Thoracic aorta (tissue), 2 donors: Measurements from ENCODE around the gene LRPAP1. TPM values are rescaled to one million over a fixed set of nuclear protein-coding genes. Genes with fewer than 3 reads are reported as not detected.

ENCODE experiments used
- ATAC-seq: fragments of 150-250 bp; one replicate; pipeline ENCODE4 v1.8.0; 2017; ENCODE audit warnings: low read depth; ENCODE audit not compliant: insufficient number of reproducible peaks, low FRiP score
- DNase-seq: peaks from one replicate; pipeline ENCODE4 v3.0.0-alpha.2; 2020; ENCODE audit warnings: low spot score
- H3K27ac ChIP-seq, 2 donors: fragments of 200-600 bp; sonication (generic); 1 replicate in 1 of 2; 2 replicates in 1 of 2; pipeline ENCODE4 v1.5.1; 2016; ENCODE audit warnings: mild to moderate bottlenecking in 2 of 2, moderate library complexity in 2 of 2
- H3K27me3 ChIP-seq: fragments of 200-600 bp; sonication (generic); replicated peaks from 2 replicates; pipeline ENCODE4 v1.6.0; 2016; ENCODE audit warnings: mild to moderate bottlenecking; ENCODE audit not compliant: insufficient read depth
- H3K36me3 ChIP-seq: fragments of 200-600 bp; sonication (generic); one replicate; pipeline ENCODE4 v1.5.1; 2016
- H3K4me1 ChIP-seq, 2 donors: fragments of 200-600 bp; sonication (generic); 1 replicate in 1 of 2; 2 replicates in 1 of 2; pipeline versions ENCODE4 v1.5.1 to v1.6.0; 2016; ENCODE audit warnings: low read depth in 2 of 2, mild to moderate bottlenecking in 1 of 2; ENCODE audit not compliant: control insufficient read depth in 1 of 2
- H3K4me3 ChIP-seq: fragments of 200-600 bp; sonication (generic); 2 replicates; pipeline ENCODE4 v1.5.1; 2016; ENCODE audit warnings: mild to moderate bottlenecking
- H3K9me3 ChIP-seq: fragments of 200-600 bp; sonication (generic); 2 replicates; pipeline ENCODE4 v1.5.1; 2016
- CTCF ChIP-seq: fragments of 200-600 bp; sonication (generic); IDR thresholded peaks from one replicate; pipeline ENCODE4 v1.5.1; 2019; ENCODE audit warnings: antibody characterized with exemption
- total RNA-seq, 2 donors: library from RNA; depleted of rRNA; stranded (reverse); fragments of >200 nt; gene quantifications; one replicate each; pipeline versions ENCODE4 v1.1.0 to v1.2.3, GENCODE V29; 2016

The LRPAP1 gene
- total RNA-seq, 2 donors from 2014 or later, result 155 to 263 TPM

- Histone ChIP-seq H3K4me3 (no peak overlapping the region), H3K27me3 (no peaks in the 10 kb centered on the region), H3K4me1 (no peaks in the 10 kb centered on the region), H3K36me3 (peaks cover 17% of the 10 kb centered on the region), H3K27ac (no peak overlapping the region), H3K9me3 (no peaks in the 10 kb centered on the region)
- ATAC-seq, result no peak
- no peak for DNase-seq
- TF ChIP-seq CTCF, result no peak
Observed at GRCh38 chr4:3501126-3501824, 30.9 kb downstream of the LRPAP1 start.

- Histone ChIP-seq H3K4me3 (no peak overlapping the region), H3K4me1 (no peaks in the 10 kb centered on the region), H3K9me3 (no peaks in the 10 kb centered on the region), H3K27me3 (no peaks in the 10 kb centered on the region), H3K27ac (no peak overlapping the region), H3K36me3 (peaks cover 11% of the 10 kb centered on the region)
- DNase-seq, result no peak
- no peak for ATAC-seq
- TF ChIP-seq CTCF, result no peak
Observed at GRCh38 chr4:3500634-3501101, 31.6 kb downstream of the LRPAP1 start.

- Histone ChIP-seq H3K36me3 (peaks cover 5% of the 10 kb centered on the region), H3K4me1 (no peaks in the 10 kb centered on the region), H3K27me3 (no peaks in the 10 kb centered on the region)
Observed at GRCh38 chr4:3500111-3500510, 32.1 kb downstream of the LRPAP1 start.

GRCh38 chr4:3499710-3500109, 32.5 kb downstream of the LRPAP1 start:
- H3K27ac ChIP-seq, result no peak overlapping the region
- no peak for TF ChIP-seq CTCF
- peaks cover 5% of the 10 kb centered on the region for H3K36me3 ChIP-seq
- no peak for ATAC-seq
- no peak for DNase-seq
- no peaks in the 10 kb centered on the region for H3K9me3 ChIP-seq
- no peaks in the 10 kb centered on the region for H3K4me1 ChIP-seq
- no peak overlapping the region for H3K4me3 ChIP-seq
- H3K27me3 ChIP-seq, result no peaks in the 10 kb centered on the region

More at GRCh38 chr4:3500111-3500510, 32.1 kb downstream of the LRPAP1 start:
- Histone ChIP-seq H3K27ac (no peak overlapping the region), H3K9me3 (no peaks in the 10 kb centered on the region), H3K4me3 (no peak overlapping the region)
- ATAC-seq (no peak), DNase-seq (no peak)
- no peak for TF ChIP-seq CTCF

GRCh38 chr4:3498901-3499510, 33.2 kb downstream of the LRPAP1 start:
- peaks cover 5% of the 10 kb centered on the region for H3K36me3 ChIP-seq
- ATAC-seq, result no peak

More at GRCh38 chr4:3498901-3499510, 33.2 kb downstream of the LRPAP1 start:
- no peak overlapping the region for H3K27ac ChIP-seq
- TF ChIP-seq CTCF, result no peak
- H3K4me3 ChIP-seq, result no peak overlapping the region
- no peaks in the 10 kb centered on the region for H3K27me3 ChIP-seq
- no peaks in the 10 kb centered on the region for H3K4me1 ChIP-seq
- no peaks in the 10 kb centered on the region for H3K9me3 ChIP-seq
- no peak for DNase-seq
